Stimulated activated CD4-positive, alpha-beta T cell treated with anti-CD3 and anti-CD28 coated beads, Interleukin-4, amount 100 ng/mL, for 1 hour (primary cell): ENCODE measurements around the gene PTTG1IP.
"Not testable (repeated sequence)": the region's sequence is repeated elsewhere in the genome, so short reads cannot be mapped to it uniquely, and the experiment has no call there.

Experiments used
- DNase-seq: peaks from one replicate; pipeline ENCODE4 v3.0.0-alpha.2; 2020

Gene PTTG1IP

GRCh38 chr21:44842721-44843445 lies 30.6 kb downstream of the PTTG1IP start:
- DNase-seq, result no peak

GRCh38 chr21:44842087-44842486 lies 31.4 kb downstream of the PTTG1IP start:
- no peak for DNase-seq

- no peak for DNase-seq
Measured at GRCh38 chr21:44840771-44841170, 32.7 kb downstream of the PTTG1IP start.

- DNase-seq, result no peak
Measured at GRCh38 chr21:44838951-44839350, 34.5 kb downstream of the PTTG1IP start.

GRCh38 chr21:44838039-44838895 lies 35.2 kb downstream of the PTTG1IP start:
- no peak for DNase-seq

- no peak for DNase-seq
Measured at GRCh38 chr21:44837537-44837936, 36.0 kb downstream of the PTTG1IP start.

- DNase-seq, result no peak
Measured at GRCh38 chr21:44836666-44837471, 36.6 kb downstream of the PTTG1IP start.

- DNase-seq, result no peak
Measured at GRCh38 chr21:44836349-44836665, 37.2 kb downstream of the PTTG1IP start.

- DNase-seq, result no peak
Measured at GRCh38 chr21:44835647-44835973, 37.9 kb downstream of the PTTG1IP start.

GRCh38 chr21:44834951-44835646 lies 38.4 kb downstream of the PTTG1IP start:
- DNase-seq, result no peak

- no peak for DNase-seq
Measured at GRCh38 chr21:44834231-44834950, 39.1 kb downstream of the PTTG1IP start.

- DNase-seq, result no peak
Measured at GRCh38 chr21:44833663-44834062, 39.8 kb downstream of the PTTG1IP start.

- not testable (repeated sequence) for DNase-seq
Measured at GRCh38 chr21:44832516-44833255, 40.8 kb downstream of the PTTG1IP start.

GRCh38 chr21:44831227-44831860 lies 42.1 kb downstream of the PTTG1IP start:
- DNase-seq, result no peak

- no peak for DNase-seq
Measured at GRCh38 chr21:44829507-44830092, 43.9 kb downstream of the PTTG1IP start.

- DNase-seq, result no peak
Measured at GRCh38 chr21:44828362-44829056, 45.0 kb downstream of the PTTG1IP start.

- no peak for DNase-seq
Measured at GRCh38 chr21:44823179-44823660, 50.3 kb downstream of the PTTG1IP start.

GRCh38 chr21:44822484-44823178 lies 50.9 kb downstream of the PTTG1IP start:
- DNase-seq, result no peak

- DNase-seq, result no peak
Measured at GRCh38 chr21:44820851-44821250, 52.6 kb downstream of the PTTG1IP start.
